MCF 10A (cell line): ENCODE measurements around the gene LYRM7. TPM values are rescaled to one million over a fixed set of nuclear protein-coding genes. Genes with fewer than 3 reads are reported as not detected.

Source experiments
- BruUV-seq: library from RNA; stranded (reverse); fragments of 400-500 nt; replicated peaks from 2 replicates; lab custom pipeline; 2021; lab: Mats Ljungman, UMichigan
- CTCF ChIA-PET: fragments of 300-600 bp; sonication (Branson Sonifier 250); formaldehyde crosslinking; extraction: SDS; loops from one replicate; lab custom pipeline; 2021; ENCODE audit warnings: antibody characterized with exemption, inconsistent platforms; lab: Yijun Ruan, JAX
- POLR2A ChIA-PET: fragments of 300-600, 350-650 bp; sonication (Branson Sonifier 250); formaldehyde crosslinking; extraction: SDS; loops from one replicate; lab custom pipeline; 2020; ENCODE audit warnings: antibody characterized with exemption, inconsistent platforms; lab: Yijun Ruan, JAX
- DNase-seq: peaks from one replicate; pipeline ENCODE4 v3.0.0-alpha.2; 2018; ENCODE audit not compliant: unreplicated experiment
- H3K27ac Mint-ChIP-seq: one replicate; pipeline ENCODE4 v1.8.0; 2022; ENCODE audit warnings: mild to moderate bottlenecking, low read depth, mixed read lengths; ENCODE audit not compliant: unreplicated experiment
- H3K27me3 Mint-ChIP-seq: one replicate; pipeline ENCODE4 v1.8.0; 2022; ENCODE audit warnings: mixed read lengths; ENCODE audit not compliant: insufficient read depth, unreplicated experiment
- H3K36me3 Mint-ChIP-seq: one replicate; pipeline ENCODE4 v1.8.0; 2022; ENCODE audit warnings: mild to moderate bottlenecking, moderate library complexity, mixed read lengths; ENCODE audit not compliant: insufficient read depth, unreplicated experiment
- H3K4me1 Mint-ChIP-seq: one replicate; pipeline ENCODE4 v1.8.0; 2022; ENCODE audit warnings: mixed read lengths; ENCODE audit not compliant: insufficient read depth, unreplicated experiment
- H3K4me3 Mint-ChIP-seq: one replicate; pipeline ENCODE4 v1.8.0; 2022; ENCODE audit warnings: mild to moderate bottlenecking, moderate library complexity, mixed read lengths; ENCODE audit not compliant: unreplicated experiment
- H3K9me3 Mint-ChIP-seq: one replicate; pipeline ENCODE4 v1.8.0; 2022; ENCODE audit warnings: mixed read lengths; ENCODE audit not compliant: unreplicated experiment
- CTCF ChIP-seq: fragments of 200-600 bp; IDR thresholded peaks from one replicate; pipeline ENCODE4 v1.8.0; 2022; ENCODE audit warnings: antibody characterized with exemption, mild to moderate bottlenecking; ENCODE audit not compliant: unreplicated experiment
- intact Hi-C: fragments of 100-400 bp; cut with micrococcal nuclease; formaldehyde crosslinking; loops from 2 replicates; pipeline ENCODE4 v1.14.1; 2022
- total RNA-seq: library from RNA; stranded (reverse); gene quantifications from 2 replicates; pipeline ENCODE4 v1.2.3, GENCODE V29; 2022

LYRM7 gene
- total RNA-seq, 1 experiment from 2014 or later = 18.2 TPM

GRCh38 chr5:131139321-131139720 is 31.4 kb upstream of the LYRM7 start:
- DNase-seq = no peak
- H3K4me1 Mint-ChIP-seq = no peaks in the 10 kb centered on the region
- no peak for TF ChIP-seq CTCF
- POLR2A ChIA-PET = no interaction called here
- no TSS peak for BruUV-seq
- H3K27me3 Mint-ChIP-seq = no peaks in the 10 kb centered on the region
- CTCF ChIA-PET = interaction anchor here (0.6 to 0.8 kb wide), 2 partner anchors 24 to 842 kb away, joined by 3 to 5 read pairs; no protein-coding TSS in a partner anchor
- intact Hi-C loops = no loop called here
- H3K4me3 Mint-ChIP-seq = no peak overlapping the region
- no peaks in the 10 kb centered on the region for H3K9me3 Mint-ChIP-seq
- no peaks in the 10 kb centered on the region for H3K36me3 Mint-ChIP-seq
- H3K27ac Mint-ChIP-seq = no peak overlapping the region

GRCh38 chr5:131142970-131143617 is 27.6 kb upstream of the LYRM7 start:
- no TSS peak for BruUV-seq
- intact Hi-C loops = no loop called here
- CTCF ChIA-PET = no interaction called here
- Mint-ChIP-seq H3K27me3 (no peaks in the 10 kb centered on the region), H3K4me3 (no peak overlapping the region), H3K36me3 (no peaks in the 10 kb centered on the region), H3K27ac (no peak overlapping the region), H3K9me3 (no peaks in the 10 kb centered on the region), H3K4me1 (no peaks in the 10 kb centered on the region)
- DNase-seq = no peak
- POLR2A ChIA-PET = no interaction called here
- TF ChIP-seq CTCF = no peak

DNA sequence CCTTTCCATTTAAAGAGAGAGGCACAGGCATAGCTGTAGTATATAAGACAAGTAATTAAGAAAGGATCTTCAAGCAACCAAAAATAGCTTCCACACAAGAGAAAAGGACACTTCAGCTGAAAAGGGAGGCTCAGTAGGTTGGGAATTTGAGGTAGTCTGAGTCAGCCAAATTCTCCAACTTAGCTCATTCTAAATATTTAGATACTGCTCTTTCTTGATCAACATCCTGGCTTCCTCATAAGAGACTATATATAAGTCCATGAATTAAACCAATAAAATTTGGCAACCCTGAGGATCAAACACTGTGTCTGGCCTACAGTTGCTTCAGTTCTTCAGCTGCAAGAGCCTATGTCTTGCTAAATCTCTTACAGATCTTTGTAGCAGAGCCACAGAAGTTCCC is 23.5 kb upstream of the LYRM7 start:
- H3K4me1 Mint-ChIP-seq = no peaks in the 10 kb centered on the region
- H3K36me3 Mint-ChIP-seq = no peaks in the 10 kb centered on the region
- intact Hi-C loops = no loop called here
- no TSS peak for BruUV-seq
- no peaks in the 10 kb centered on the region for H3K27me3 Mint-ChIP-seq
- DNase-seq = no peak
- CTCF ChIA-PET = interaction anchor here (0.5 to 1.0 kb wide), 8 partner anchors 15 to 1317 kb away, joined by 3 to 4 read pairs (median 3); no protein-coding TSS in a partner anchor
- H3K9me3 Mint-ChIP-seq = no peaks in the 10 kb centered on the region
- no peak overlapping the region for H3K4me3 Mint-ChIP-seq
- no peak for TF ChIP-seq CTCF
- no peak overlapping the region for H3K27ac Mint-ChIP-seq
- POLR2A ChIA-PET = interaction anchor here (1.0 to 2.4 kb wide), 2 partner anchors 13 to 19 kb away, joined by 6 to 7 read pairs; partner anchors contain the start of gene HINT1

GRCh38 chr5:131148835-131149234 is 21.9 kb upstream of the LYRM7 start:
- Mint-ChIP-seq H3K27ac (no peak overlapping the region), H3K4me1 (no peaks in the 10 kb centered on the region), H3K36me3 (no peaks in the 10 kb centered on the region), H3K27me3 (no peaks in the 10 kb centered on the region), H3K9me3 (no peaks in the 10 kb centered on the region), H3K4me3 (no peak overlapping the region)
- no TSS peak for BruUV-seq
- ChIA-PET CTCF (interaction anchor here (0.6 to 0.8 kb wide), 2 partner anchors 165 to 269 kb away, joined by 3 to 4 read pairs; no protein-coding TSS in a partner anchor), POLR2A (interaction anchor here (2.4 kb wide), 1 partner anchor 12 kb away, joined by 7 read pairs; no protein-coding TSS in a partner anchor)
- DNase-seq = no peak
- intact Hi-C loops = no loop called here
- TF ChIP-seq CTCF = no peak
